ENCODE results near the gene MARS2. TPM values are rescaled to one million over a fixed set of nuclear protein-coding genes. Genes with fewer than 3 reads are reported as not detected.
A peak's percentile ranks its signal among the peaks of the same experiment; 100 is the strongest.

MARS2 gene
- total RNA-seq, 1 experiment from 2014 or later, result 14.4 TPM

GRCh38 chr2:197668296-197668695 is 36.9 kb upstream of the MARS2 start:
- BruUV-seq (replicated peaks), result no TSS peak
- no peaks in the 10 kb centered on the region for H3K9me2 ChIP-seq (ENCODE audit: insufficient read depth)
- H3K9me3 ChIP-seq (ENCODE audit: control insufficient read depth in 1 of 2, insufficient read depth in 1 of 2, low read depth in 1 of 2, low read length in 2 of 2), result no peaks in the 10 kb centered on the region
- H3K4me3 ChIP-seq (replicated peaks in 1 of 2; ENCODE audit: low read depth in 1 of 2, low read length in 2 of 2), result no peak overlapping the region
- ChIA-PET CTCF (no interaction called here), POLR2A (no interaction called here), RAD21 (ENCODE audit: low non-redundant PET in 1 of 2, low total read pairs in 2 of 2, uncharacterized antibody in 2 of 2, unreplicated experiment in 2 of 2) (no interaction called here)
- TF ChIP-seq JUND (IDR thresholded peaks at IDR 0.05) (no peak), YY1 (IDR thresholded peaks at IDR 0.05; ENCODE audit: extremely low read depth, insufficient replicate concordance, low read depth, low read length) (no peak), SIN3A (IDR thresholded peaks at IDR 0.05; ENCODE audit: low read depth) (no peak)
- H2AFZ ChIP-seq (ENCODE audit: low read depth, low read length, poor library complexity, severe bottlenecking), result no peak overlapping the region
- H3K27me3 ChIP-seq (ENCODE audit: insufficient read depth, low read length), result no peaks in the 10 kb centered on the region
- H3K36me3 ChIP-seq (ENCODE audit: control insufficient read depth in 1 of 2, insufficient read depth in 2 of 2, low read length in 2 of 2), result no peaks in the 10 kb centered on the region
- no peak overlapping the region for H3K9ac ChIP-seq (ENCODE audit: low read length)
- intact Hi-C loops (cut with micrococcal nuclease), result no loop called here
- H3K4me2 ChIP-seq (ENCODE audit: low read length), result no peak overlapping the region
- DNase-seq (ENCODE audit: low read depth, low spot score), result no peak
- no peaks in the 10 kb centered on the region for H4K20me1 ChIP-seq (ENCODE audit: insufficient read depth)
- no peaks in the 10 kb centered on the region for H3K79me2 ChIP-seq (ENCODE audit: insufficient read depth, low read length)
- ATAC-seq, result 0 out of 2 replicates have a peak, but pooled peaks have one; percentile 38
- no peak overlapping the region for H3K27ac ChIP-seq (ENCODE audit: low read depth, low read length)
- H3K4me1 ChIP-seq (ENCODE audit: control insufficient read depth in 1 of 2, insufficient read depth in 2 of 2, low read length in 2 of 2), result no peaks in the 10 kb centered on the region

- Histone ChIP-seq H3K9ac (ENCODE audit: low read length) (no peak overlapping the region), H3K9me2 (ENCODE audit: insufficient read depth) (no peaks in the 10 kb centered on the region), H3K4me2 (ENCODE audit: low read length) (no peak overlapping the region), H3K27me3 (ENCODE audit: insufficient read depth, low read length) (no peaks in the 10 kb centered on the region), H3K9me3 (ENCODE audit: control insufficient read depth in 1 of 2, insufficient read depth in 1 of 2, low read depth in 1 of 2, low read length in 2 of 2) (no peaks in the 10 kb centered on the region), H3K4me1 (ENCODE audit: control insufficient read depth in 1 of 2, insufficient read depth in 2 of 2, low read length in 2 of 2) (no peaks in the 10 kb centered on the region), H3K36me3 (ENCODE audit: control insufficient read depth in 1 of 2, insufficient read depth in 2 of 2, low read length in 2 of 2) (no peaks in the 10 kb centered on the region), H4K20me1 (ENCODE audit: insufficient read depth) (no peaks in the 10 kb centered on the region), H2AFZ (ENCODE audit: low read depth, low read length, poor library complexity, severe bottlenecking) (no peak overlapping the region), H3K4me3 (replicated peaks in 1 of 2; ENCODE audit: low read depth in 1 of 2, low read length in 2 of 2) (no peak overlapping the region), H3K27ac (ENCODE audit: low read depth, low read length) (no peak overlapping the region), H3K79me2 (ENCODE audit: insufficient read depth, low read length) (no peaks in the 10 kb centered on the region)
- DNase-seq (ENCODE audit: low read depth, low spot score) (no peak), ATAC-seq (no peak)
- BruUV-seq (replicated peaks), result no TSS peak
- ChIA-PET CTCF (no interaction called here), POLR2A (no interaction called here), RAD21 (ENCODE audit: low non-redundant PET in 1 of 2, low total read pairs in 2 of 2, uncharacterized antibody in 2 of 2, unreplicated experiment in 2 of 2) (no interaction called here)
- intact Hi-C loops (cut with micrococcal nuclease), result no loop called here
- TF ChIP-seq SP1 (IDR thresholded peaks at IDR 0.05; ENCODE audit: low read depth), result no peak
- no peak for TF ChIP-seq CBX3 (IDR thresholded peaks at IDR 0.05; ENCODE audit: low read depth)
- no peak for TF ChIP-seq ZBTB33 (IDR thresholded peaks at IDR 0.05; ENCODE audit: extremely low read depth, insufficient replicate concordance, low read length)
- no peak for TF ChIP-seq TCF7L2 (IDR thresholded peaks at IDR 0.05; ENCODE audit: borderline replicate concordance, extremely low read depth, insufficient read depth, insufficient read length)
- TF ChIP-seq EZH2 (IDR thresholded peaks at IDR 0.05), result no peak
These were observed 36.1 kb upstream of the MARS2 start for GRCh38 chr2:197669077-197669476.
